ENCODE data around the gene FN1.

FN1 gene

DNA sequence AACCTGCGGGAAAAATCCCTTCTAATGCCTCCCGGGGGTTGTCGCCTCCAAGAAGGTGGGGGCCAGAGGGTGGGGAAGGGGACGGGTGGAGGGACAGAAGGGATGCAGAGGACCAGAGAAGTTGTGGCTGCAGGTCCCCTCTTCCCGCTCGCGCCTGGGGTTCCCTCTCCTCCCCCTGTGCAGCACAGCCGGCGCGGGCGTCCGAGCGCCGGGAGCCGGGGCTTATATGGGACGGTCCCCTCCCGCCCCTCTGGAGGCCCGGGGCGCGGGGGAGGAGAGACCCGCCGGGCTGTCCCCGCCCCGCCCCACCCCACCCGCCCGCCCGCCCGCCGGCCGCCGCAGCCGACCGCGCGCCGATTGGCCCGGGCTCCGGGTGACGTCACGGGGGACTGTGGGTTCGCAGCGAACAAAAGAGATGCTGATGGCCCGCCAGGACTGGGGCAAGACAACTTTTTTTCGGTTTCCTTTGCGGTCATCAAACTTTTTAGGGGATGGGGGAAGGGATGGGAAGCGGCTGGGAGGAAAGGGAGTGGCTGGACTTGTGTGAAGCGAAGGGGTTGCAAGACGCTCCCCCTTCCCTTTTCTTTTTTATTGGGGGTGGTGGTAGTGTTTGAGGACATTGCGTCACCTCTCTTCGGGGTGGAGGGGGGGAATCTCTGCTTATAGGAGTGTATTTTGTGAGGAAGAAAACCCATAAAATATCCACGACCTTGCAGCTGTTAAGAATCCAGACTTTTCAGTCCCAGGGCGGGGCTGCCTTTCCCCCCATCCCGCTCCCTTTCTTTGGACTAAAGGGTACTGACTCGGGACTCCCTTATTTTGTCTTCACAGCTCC is at the start of gene FN1:
TSS of gene FN1 (minus strand) at position 199 of the 835 bp plus-strand sequence. CDS start 266 bp downstream, outside the sequence.
- peak; percentile 26 to 75 (median 67) for DNase-seq

DNA sequence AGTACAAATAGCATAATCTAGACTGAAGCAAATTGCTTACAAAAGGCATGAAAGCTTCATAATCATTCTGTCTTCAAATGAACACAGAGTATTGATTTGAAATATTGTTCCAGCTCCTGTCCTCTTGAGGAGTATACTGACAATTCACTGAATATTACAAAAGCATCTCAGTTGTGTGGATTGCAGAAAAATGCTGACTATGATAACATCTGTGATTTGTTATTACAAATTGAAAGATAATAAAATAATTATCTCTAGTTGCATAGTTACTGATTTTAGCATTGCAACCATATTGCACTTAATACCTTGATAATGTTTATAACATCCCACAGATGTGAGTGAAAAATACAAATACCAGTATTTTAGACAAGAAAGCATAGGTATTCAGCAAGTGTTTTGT is 49.2 kb upstream of the FN1 start:
- DNase-seq, result no peak

DNA sequence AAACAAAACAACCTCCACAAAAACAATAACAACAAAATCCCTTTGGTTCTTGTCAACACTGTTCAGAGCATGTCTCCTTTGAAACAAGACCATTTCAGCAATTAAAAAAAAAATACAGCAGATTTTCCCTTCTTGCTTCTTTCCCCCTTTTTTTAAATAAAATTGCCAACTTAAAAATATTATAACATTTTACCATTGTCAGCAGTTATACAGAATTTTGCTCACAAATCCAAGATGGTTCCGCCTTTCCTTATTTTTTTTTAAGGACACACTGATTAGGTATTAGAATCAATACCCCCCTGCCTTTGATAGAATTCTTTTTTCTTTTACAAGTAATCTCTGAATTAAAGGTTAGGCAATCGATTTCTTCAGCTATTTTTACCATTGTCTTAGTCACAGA is 48.7 kb upstream of the FN1 start:
- DNase-seq, result no peak

- no peak for DNase-seq
These were observed 47.6 kb upstream of the FN1 start for GRCh38 chr2:215483431-215483830.

DNA sequence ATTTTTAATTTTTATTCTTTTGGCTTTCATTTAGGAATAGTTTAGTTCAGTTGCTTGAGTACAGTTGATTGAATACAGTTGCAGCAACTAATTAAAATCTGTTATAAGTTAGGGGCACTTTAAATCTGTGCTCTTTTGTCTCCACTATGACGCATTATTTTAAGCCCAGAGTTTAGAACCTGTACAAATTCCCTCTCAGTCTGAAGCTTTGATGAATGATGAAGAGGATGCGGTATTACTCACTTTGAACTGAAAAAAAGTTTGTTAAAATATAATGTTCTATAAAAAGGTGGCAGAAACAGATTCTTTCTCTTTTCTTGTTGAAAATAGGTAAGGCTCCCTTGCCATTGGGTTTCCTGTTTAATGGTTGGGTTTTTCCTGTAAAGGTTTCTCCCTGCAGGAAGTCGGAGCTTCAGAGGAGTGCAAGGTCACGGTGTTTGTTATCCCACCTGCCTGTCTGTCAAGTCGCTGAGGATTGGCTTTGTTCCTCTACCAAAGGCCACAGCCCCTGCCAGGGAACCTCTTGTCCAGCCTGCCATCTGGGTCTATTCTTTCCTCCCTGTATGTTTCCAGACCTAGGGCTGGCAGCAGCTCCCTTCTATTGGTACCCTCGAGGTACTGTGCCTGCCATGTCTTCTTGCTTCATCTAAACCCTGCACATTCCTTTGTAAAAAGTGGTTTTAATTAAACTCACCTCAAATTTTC is 43.8 kb upstream of the FN1 start:
- peak in 1 of 3 experiments; percentile 19 for DNase-seq

- DNase-seq, result no peak
These were observed 43.3 kb upstream of the FN1 start for GRCh38 chr2:215479121-215479520.

DNA sequence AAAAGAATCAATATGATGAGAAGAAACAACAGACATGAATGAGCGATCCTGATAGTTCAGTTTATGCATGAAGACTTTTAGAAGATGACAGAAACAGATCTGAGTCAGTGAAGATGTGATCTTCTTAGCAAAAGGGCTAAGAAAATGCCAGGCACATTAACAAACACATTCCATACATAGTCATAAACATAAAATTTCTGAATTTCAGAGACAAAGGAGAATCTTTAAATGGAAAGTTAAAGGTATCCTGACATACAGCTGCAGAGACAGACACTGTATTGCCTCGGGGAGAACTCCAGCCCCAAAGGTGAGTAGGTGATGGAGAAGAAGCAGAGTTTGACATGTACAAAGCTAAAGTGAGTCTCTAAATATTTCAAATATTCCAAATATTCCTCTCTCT is 40.6 kb upstream of the FN1 start:
- no peak for DNase-seq

GRCh38 chr2:215466097-215466909 is 30.4 kb upstream of the FN1 start:
- no peak for DNase-seq

GRCh38 chr2:215465256-215465655 is 29.4 kb upstream of the FN1 start:
- peak in 1 of 3 experiments; percentile 5 for DNase-seq

- DNase-seq, result no peak
These were observed 26.1 kb upstream of the FN1 start for GRCh38 chr2:215461836-215462532.

- DNase-seq, result no peak
These were observed 25.0 kb upstream of the FN1 start for GRCh38 chr2:215460682-215461382.

DNA sequence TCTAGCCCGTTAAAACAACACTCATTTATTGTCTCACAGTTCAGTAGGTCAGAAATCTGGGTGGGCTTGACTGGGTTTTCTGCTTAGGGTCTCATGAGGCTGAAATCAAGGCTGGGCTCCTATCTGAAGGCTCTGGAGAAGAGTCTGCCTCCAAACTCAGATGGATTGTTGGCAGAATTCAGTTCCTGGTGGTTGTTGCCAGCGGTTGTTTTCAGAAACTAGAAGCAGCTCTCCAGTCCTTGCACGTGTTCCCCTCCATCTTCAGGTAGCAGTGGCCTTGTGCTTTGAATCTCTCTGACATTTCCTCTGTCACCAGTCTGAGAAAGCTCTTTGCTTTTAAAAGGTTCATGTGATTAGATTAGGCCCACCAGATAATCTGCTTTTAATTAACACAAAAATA is 20.1 kb upstream of the FN1 start:
- DNase-seq, result no peak

DNA sequence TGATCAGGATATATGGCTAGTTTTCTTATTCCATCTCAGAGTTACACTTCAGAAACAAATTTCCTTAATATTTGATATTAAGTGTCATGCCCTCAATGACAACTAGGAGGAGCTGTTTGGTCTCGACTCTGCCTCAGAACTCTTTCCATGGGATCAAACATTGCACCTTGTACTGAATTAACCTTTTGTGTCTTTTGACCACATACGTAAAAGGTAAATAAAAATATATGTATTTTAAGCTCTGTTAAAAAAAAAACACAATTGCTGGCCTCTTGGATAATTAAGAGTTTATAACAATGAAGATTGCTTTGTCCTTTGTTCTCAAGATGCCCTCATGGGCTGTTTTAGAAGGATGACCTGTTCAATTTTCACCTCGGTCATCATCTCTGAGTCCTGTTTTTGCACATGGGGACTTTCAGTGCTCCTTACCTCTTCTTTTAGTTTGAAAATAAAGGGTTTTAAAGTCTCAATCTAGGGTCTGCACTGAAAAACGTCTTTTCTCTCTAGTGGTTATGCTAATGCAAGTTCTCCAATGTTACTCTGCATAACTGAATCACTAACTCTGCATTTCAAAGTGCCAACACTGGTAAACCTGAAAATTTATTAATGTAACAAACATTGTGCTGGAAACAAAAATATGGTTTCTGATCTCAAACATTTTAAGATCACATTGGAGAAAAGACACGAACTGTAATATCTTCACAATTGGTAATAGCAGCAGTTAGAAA is 18.8 kb upstream of the FN1 start:
- DNase-seq, result peak; percentile 18 to 71 (median 39)

- no peak for DNase-seq
These were observed 16.9 kb upstream of the FN1 start for GRCh38 chr2:215452725-215453124.

- DNase-seq, result no peak
These were observed 15.3 kb upstream of the FN1 start for GRCh38 chr2:215451012-215451756.

- DNase-seq, result no peak
These were observed 14.5 kb upstream of the FN1 start for GRCh38 chr2:215450188-215451011.

DNA sequence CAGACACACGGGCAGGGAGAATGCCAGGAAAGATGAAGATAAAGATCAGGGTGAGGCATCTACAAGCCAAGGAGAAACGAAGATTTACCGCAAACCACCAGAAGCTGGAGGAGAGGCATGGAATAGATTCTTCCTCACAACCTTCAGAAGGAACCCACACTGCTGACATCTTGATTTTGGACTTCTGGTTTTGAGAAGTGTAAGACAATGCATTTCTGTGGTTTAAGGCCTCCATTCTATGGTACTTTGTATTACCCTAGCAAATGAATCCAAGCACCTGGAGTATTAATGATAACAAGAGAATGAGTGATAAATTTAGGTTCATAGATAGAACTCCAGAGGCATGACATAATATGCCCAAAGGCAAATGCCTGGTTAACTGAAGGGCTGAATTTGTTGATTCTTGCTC is 11.8 kb upstream of the FN1 start:
- no peak for DNase-seq

GRCh38 chr2:215447056-215447455 is 11.2 kb upstream of the FN1 start:
- no peak for DNase-seq

GRCh38 chr2:215442401-215442787 is 6.5 kb upstream of the FN1 start:
- no peak for DNase-seq

All from NCI-H1417 (cell line).